Measurements from ENCODE around the gene LCE1B.

LCE1B gene

DNA sequence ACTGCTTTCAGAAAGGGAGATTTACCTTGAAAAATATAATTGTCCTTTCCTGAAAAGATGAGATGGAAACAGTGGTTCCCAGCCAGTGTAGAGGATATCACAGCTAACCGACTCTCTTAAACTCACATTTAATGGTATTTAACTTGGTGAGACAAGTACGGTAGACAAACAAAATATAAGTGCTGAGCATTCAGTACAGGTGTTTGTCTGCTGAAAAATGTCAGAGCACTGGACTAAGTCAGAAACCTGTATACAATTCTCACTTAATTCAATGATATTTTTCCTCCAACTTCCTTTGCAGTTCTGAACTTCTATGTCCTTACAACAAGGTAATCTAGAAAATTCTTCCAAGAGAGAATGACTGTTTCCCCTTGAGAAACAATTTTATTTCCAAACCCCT is at the start of gene LCE1B:
TSS of gene LCE1B (plus strand) at position 301 of the 400 bp plus-strand sequence. CDS start 476 bp downstream, outside the sequence.
- no peak for DNase-seq (ENCODE audit: low read depth in 3 of 3)

- no peak for DNase-seq (ENCODE audit: low read depth in 3 of 3)
These were observed 42.8 kb upstream of the LCE1B start for GRCh38 chr1:152768847-152769533.

DNA sequence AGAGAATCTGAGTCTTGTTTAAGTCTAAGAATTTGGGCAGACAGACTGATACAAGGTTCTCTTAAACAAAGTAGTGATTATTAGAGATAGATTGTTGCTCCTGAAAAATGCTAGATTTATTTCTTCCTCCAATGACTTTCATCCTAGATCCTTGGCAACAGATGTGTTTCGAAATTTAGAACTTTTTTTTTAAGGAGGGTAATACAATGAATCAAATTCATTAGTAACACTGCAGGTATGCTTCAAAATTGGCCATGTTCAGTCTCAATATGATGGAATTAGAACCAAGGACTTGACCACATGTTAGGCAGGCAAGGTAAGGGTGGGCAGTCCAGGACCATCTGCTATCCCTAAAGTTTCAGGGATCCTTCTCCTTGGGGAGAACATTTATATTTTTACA is 41.4 kb upstream of the LCE1B start:
- DNase-seq (ENCODE audit: low read depth in 3 of 3), result no peak

- DNase-seq (ENCODE audit: low read depth in 3 of 3), result no peak
These were observed 36.9 kb upstream of the LCE1B start, which contains the start of gene LCE1F for GRCh38 chr1:152774875-152775274. TSS of gene LCE1F (plus strand) at chr1:152775140. CDS start at chr1:152776372, 1,232 bp downstream.

DNA sequence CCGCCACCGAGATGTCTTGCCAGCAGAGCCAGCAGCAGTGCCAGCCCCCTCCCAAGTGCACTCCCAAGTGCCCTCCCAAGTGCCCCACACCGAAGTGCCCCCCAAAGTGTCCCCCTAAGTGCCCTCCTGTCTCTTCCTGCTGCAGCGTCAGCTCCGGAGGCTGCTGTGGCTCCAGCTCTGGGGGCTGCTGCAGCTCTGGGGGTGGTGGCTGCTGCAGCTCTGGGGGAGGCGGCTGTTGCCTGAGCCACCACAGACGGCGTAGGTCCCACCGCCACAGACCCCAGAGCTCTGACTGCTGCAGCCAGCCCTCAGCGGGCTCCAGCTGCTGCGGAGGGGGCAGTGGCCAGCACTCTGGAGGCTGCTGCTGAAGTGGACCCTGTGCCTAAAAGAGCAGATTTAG is 35.4 kb upstream of the LCE1B start:
- DNase-seq (ENCODE audit: low read depth in 3 of 3), result no peak

DNA sequence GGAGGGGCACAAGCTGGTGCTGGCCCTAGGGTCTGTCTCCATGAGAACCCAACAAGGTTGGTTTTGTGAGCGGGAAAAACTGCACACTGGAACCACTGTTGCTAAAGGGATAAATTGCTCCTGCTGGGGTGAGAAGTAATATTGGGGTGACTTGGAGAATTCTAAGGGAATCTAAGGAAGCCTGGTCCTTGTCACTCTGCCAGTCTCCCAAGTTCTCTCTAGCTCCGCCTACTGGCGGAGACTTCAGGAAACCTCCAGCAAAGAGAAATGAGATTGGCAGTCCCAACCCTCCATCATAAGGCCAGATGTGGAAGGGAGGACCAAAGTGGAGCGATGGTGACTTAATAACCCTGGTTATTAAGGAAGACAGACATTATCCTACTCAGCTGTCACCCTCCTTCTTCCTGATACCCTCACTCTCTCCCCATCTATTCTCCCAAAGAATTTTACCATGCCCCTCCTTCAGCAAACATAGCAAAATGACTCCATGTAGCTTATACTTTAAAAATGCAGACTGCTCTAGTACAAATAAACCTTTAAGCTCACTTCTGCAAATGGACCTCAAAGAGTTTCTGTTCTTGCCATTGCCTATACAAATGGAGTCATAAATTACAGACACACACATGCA is 34.1 kb upstream of the LCE1B start:
- DNase-seq (ENCODE audit: low read depth in 3 of 3), result no peak

GRCh38 chr1:152783095-152783494 is 28.7 kb upstream of the LCE1B start:
- no peak for DNase-seq (ENCODE audit: low read depth in 3 of 3)

DNA sequence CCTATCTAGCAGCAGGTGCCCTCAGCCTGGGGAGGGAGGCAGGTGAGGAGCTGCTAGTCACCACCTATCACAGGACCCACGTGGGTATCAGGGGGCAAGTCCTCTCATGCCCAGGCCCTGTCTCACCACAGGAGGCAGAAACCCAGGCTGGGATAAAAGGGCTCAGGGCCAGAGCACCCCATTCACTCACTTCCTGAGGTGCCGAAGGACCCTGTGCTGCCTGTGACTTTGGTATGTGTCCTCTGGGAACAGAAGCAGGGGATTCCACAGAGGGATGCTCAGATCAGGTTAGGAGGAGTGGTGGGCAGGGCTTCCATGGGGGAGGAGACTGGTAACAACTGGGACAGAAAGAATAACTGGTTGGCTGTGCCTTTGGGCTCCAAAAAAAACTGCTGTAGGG is 25.7 kb upstream of the LCE1B start, which contains the start of gene LCE1E:
TSS of gene LCE1E (plus strand) at position 181 of the 400 bp plus-strand sequence. CDS start 1,043 bp downstream, outside the sequence.
- DNase-seq (ENCODE audit: low read depth in 3 of 3), result no peak

DNA sequence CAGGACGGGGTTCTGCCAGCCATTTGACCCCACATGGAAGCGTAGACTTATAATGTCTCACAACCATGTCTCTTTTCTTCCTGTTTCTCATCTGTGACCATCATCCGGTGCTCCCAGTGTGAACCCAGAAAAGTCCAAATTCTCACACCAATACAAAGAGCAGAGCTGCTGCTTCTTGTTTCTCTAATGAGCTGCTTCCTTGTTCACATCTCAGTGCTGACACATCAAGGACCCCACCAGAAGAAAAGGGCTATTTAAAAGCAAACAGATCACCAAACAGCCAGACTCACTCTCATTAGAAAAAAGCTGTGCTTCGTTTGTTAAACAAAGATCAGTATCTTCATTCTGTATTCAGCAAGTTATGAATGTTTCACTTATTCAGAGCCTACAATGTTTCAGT is 16.1 kb upstream of the LCE1B start:
- DNase-seq (ENCODE audit: low read depth in 3 of 3), result no peak

DNA sequence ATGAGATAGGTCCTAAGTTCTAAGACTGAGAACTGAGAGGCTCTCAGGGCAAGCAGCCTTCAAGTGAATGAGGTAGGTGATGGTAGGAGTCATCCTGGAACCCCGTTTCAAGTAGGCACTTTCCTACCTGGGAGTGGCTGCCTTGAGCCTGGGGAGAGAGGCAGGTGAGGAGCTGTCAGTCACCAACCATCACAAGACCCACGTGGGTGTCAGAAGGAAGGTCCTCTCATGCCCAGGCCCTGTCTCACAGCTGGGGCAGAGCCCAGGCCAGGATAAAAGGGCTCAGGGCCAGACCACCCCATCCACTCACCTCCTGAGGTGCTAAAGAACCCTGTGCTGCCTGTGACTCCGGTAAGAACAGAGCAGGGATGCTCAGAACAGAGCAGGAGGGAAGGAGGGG is 15.3 kb upstream of the LCE1B start, which contains the start of gene LCE1D:
TSS of gene LCE1D (plus strand) at position 301 of the 400 bp plus-strand sequence. CDS start 1,074 bp downstream, outside the sequence.
- DNase-seq (ENCODE audit: low read depth in 3 of 3), result no peak

DNA sequence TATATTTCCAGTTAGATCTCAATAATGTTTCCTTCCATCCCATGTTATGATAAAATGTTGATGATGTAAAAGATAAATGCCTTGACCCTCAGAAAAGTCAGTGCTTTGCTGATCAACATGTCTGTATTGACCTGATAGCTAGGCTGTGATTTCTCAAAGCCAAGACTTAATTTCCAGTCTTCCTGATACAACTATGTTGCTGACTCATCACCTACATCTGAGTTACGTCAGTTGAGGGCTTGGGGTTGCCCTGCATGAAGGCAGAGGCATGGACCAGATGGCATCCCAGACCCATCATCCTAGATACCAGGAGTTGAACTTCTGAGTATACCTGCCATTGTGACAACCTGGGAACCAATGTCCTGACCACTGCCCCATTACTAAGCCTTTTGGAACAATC is 10.4 kb upstream of the LCE1B start:
- DNase-seq (ENCODE audit: low read depth in 3 of 3), result no peak

GRCh38 chr1:152806576-152806975 is 5.2 kb upstream of the LCE1B start, which contains the start of gene LCE1C:
TSS of gene LCE1C (minus strand) at chr1:152806651. CDS start at chr1:152805478, 1,173 bp downstream.
- DNase-seq (ENCODE audit: low read depth in 3 of 3), result no peak

GRCh38 chr1:152811050-152811449 is 721 bp upstream of the LCE1B start:
- no peak for DNase-seq (ENCODE audit: low read depth in 3 of 3)

GRCh38 chr1:152817309-152817708 is 5.5 kb downstream of the LCE1B start:
- DNase-seq (ENCODE audit: low read depth in 3 of 3), result no peak

DNA sequence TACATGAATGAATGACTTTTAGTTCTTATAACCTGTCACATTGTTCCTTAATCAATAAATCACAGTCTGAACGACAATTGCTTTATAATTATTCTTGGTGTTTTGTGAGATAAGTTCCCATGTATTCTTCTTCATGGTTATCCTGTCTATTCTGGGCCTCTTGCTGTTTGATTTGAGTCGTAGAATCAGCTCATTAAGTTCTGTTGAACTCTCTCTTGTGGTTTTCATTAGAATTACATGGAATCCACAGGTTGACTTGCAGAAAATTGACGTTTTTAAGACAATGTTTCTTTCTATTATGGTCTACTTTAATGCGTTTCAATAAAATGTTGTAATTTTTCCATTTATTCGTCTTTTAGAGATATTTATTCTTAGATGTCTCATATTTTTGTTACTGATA is 11.5 kb downstream of the LCE1B start:
- no peak for DNase-seq (ENCODE audit: low read depth in 3 of 3)

- DNase-seq (ENCODE audit: low read depth in 3 of 3), result no peak
These were observed 13.2 kb downstream of the LCE1B start for GRCh38 chr1:152824964-152825363.

GRCh38 chr1:152827173-152827572 is 15.4 kb downstream of the LCE1B start, which contains the start of gene LCE1A:
TSS of gene LCE1A (plus strand) at chr1:152827473. CDS start at chr1:152827473, 0 bp downstream.
- DNase-seq (ENCODE audit: low read depth in 3 of 3), result no peak

DNA sequence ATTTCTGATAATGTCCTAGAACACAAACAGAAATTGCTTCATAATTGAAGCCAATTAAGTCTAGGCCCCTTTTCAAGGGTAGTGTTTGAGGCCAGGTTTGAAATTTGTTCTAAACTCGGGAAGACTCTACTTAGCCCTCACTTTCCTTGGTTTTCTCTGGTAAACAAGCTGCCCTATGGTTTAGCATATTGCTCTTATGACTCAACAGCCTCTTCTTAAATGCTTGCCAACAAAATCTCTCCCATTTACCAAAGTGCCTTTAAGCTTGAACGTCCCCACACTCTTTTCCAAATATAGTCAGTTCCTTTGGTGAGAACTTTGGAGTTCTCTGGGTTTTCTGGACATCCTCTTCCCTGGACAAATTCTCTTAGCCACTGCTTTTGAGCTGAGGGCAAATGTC is 25.1 kb downstream of the LCE1B start:
- DNase-seq (ENCODE audit: low read depth in 3 of 3), result no peak

DNA sequence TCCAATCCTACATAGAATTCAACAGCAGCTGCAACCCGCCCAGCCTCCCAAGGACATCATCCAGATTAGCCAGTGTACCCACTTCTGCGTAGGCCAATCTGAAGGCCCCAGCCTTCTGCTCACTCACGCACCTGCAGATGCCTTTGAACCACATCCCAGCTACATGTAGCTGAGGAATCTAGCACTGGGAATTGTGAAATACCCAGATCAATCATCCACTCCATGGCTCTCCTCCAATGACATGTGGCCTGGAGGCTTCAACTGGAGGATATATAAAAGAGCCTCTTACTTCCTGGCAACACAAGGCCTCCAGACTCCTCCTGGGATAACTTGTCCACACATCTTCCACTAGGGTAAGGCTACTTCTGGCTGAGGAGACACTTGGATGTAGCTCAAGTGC is 30.8 kb downstream of the LCE1B start, which contains the start of gene LCE6A:
TSS of gene LCE6A (plus strand) at position 301 of the 400 bp plus-strand sequence. CDS start 665 bp downstream, outside the sequence.
- DNase-seq (ENCODE audit: low read depth in 3 of 3), result no peak

- no peak for DNase-seq (ENCODE audit: low read depth in 3 of 3)
These were observed 43.9 kb downstream of the LCE1B start for GRCh38 chr1:152855661-152856060.

DNA sequence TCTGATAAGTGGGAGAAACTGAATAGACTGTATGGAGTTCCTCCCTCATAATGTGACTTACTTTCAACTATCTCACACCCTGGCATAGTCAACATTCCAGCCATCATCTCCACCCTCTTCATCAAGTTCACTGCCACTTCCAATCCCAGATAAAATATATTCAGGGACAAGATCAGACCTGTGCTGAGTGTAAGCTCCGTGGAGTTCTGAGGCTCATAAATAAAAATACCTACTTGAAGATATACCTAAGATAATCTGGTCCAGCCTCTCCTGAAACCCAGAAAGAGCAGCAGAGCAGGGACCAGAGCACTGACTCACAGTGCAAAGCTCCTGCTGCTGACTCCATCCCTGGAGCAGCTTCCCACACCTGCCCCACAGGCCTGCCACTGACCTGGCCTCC is 46.3 kb downstream of the LCE1B start:
- DNase-seq (ENCODE audit: low read depth in 3 of 3), result no peak

- DNase-seq (ENCODE audit: low read depth in 3 of 3), result no peak
These were observed 47.9 kb downstream of the LCE1B start, which contains the start of gene LCE7A for GRCh38 chr1:152859696-152860095. TSS of gene LCE7A (plus strand) at chr1:152859996. CDS start at chr1:152860698, 702 bp downstream.

DNA sequence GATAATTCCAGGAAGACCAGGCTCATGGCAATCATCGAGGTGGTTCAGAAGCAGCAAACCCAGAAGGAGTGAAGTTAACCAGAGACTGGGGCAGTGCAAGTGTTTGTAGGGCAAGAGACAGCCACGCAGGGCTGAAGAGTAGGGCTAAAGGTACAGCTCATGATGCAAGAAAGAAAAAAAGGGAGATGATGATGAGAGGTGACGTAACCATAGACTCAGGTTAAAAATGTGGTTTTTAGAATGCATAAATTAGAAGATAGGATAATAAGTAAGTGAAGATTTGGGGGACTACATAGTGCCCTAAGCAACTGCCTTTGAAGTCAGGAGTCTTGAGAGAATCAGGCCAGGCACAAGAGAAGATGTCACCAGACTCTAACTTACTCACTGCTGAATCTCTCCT is 48.4 kb downstream of the LCE1B start:
- DNase-seq (ENCODE audit: low read depth in 3 of 3), result no peak
